ENCODE measurements around the gene UBASH3B.

UBASH3B gene

DNA sequence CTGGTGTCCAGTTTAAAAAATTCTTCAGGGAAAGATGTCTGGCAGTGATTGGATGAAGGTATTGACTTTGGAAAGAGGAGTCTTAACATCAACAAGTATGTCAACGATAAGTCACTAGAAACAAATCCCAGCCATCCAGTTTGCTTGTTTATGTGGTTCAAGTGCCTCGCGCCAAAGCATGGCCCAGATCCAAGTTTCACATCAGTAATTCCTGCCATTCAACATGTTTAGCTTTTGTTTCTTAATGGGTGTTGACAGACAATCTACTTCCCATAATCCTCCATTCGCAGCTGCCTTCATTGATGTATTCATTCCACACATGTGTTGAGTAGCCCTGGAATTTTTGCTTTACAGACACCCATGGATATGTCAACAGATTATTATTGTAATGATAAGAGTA is 77.8 kb downstream of the UBASH3B start:
- DNase-seq = no peak

DNA sequence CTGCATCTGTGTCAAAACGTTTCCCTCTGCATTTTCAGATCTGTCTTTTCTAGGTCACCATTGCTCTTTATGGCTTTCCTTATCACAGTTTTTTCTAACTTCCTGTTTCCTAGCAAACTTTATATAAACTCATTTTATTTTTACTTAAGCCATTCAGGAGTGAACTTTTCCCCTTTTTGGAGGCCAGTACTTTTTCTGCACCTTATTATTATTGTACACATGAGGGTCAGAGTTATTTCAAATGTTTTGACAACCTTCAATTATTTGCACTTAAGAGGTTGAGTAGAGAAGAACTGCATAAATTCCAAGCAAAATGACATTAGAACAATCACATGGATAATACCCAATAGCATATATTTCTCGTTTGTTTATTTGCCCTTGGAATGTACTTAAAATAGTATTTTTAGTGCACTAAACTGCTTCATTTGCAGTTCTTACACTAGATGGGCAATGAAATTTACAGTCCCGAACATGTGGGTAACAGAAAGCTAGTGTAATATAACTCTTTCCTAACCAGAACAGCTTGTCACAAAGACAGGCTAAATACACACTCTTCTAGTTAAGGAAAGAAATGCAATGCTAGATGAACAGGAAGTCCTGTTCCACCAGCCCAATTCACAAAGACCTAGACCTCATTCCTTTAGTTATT is 79.5 kb downstream of the UBASH3B start:
- DNase-seq = no peak

DNA sequence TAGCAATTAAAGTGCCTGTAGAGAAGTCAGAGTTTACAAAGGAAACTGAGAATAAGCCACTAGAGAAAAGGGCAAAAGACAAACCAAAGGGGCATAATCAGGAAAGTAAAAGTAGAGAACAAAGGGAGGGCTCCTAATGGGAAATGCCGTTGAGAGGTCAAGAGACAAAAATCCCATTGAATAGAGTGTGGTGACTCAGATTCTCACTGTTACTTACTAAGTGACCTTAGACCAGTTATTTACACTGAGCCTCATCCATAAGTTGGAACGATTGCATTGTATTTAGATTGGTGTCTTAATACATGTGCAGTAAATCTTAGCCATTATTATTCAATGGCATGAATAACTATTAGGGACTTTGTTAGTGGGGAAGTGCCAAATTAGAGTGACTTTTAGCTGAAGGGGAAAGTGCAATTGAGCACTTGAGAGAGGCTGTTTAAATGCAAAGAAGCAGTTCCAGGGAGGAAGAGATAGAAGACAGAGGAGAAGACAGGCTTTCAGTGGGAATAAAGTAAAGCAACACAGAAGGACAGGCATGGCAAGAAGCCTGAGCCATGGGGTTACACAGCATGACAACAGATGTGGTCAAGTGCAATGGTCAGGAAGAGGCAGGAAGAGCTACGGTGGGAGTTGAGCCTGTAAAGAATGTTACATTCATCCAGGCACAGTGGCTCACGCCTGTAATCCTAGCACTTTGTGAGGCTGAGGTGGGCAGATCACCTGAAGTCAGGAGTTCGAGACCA is 82.6 kb downstream of the UBASH3B start:
- DNase-seq = no peak

DNA sequence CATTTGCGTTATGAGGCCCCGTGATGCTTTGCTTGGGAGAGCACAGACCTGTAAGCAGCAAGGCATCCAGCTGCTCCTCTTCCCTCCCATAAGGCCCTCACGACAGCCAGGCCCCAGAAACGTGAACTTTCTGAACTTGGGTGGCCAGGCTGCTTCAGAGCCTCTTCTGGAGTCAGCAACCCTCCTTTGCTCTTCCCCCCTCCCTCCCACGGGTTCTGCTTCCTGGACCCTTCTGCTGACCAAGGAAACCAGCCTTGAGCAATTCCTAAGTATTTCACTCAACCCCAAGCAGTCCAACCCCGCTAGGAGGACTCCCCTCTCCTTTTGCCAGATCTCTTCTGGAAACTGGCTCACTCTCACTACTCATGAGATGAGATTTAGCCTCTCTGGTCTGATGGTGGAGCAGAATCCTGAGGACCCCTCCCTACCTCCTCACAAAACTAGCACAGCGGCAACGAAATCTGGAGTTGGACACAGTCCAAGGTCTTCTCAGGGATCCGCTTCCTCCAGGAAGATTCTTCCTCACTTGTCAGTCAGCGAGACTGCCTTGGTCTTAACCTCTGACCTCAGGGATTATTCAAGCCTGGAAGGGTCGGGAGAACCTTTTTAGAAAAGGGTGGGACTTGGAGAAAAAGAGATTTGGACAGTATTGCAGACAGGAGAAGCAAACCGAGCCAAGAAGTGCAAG is 86.2 kb downstream of the UBASH3B start:
- DNase-seq = no peak

DNA sequence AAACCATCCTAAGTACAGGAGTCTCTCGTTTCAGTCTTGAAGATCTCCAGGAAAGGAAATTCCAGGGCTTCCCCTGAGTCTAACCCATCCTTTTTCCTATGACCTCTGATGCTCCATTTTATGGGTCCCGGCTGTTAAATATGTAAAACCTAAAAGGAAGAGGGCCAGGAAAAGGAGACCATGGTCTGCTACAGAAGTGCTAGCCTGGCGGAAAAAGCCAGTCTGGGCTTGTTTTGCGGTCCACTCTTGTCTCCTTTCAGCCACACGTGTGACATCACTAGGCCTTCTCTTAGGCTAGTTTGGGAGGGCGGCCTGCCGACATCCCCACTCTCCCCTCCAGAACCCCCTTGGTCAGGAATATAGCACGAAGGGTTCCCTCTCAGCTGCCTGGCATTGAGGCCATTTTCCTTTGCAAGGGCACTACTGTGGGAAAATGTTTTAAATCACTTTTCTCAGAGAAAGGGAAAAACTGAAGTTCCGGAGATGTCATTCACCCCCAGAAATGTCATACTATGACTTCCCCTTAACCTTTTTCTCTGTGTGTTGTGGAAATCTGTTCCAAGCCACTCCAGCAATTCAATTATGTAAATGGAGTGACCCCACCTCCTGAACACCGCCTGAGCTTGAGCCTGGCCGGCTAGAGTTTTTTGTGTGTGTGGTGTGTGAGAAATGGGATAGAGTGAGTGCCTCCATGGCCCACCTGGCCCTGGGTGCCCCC is 86.9 kb downstream of the UBASH3B start:
- DNase-seq = no peak

DNA sequence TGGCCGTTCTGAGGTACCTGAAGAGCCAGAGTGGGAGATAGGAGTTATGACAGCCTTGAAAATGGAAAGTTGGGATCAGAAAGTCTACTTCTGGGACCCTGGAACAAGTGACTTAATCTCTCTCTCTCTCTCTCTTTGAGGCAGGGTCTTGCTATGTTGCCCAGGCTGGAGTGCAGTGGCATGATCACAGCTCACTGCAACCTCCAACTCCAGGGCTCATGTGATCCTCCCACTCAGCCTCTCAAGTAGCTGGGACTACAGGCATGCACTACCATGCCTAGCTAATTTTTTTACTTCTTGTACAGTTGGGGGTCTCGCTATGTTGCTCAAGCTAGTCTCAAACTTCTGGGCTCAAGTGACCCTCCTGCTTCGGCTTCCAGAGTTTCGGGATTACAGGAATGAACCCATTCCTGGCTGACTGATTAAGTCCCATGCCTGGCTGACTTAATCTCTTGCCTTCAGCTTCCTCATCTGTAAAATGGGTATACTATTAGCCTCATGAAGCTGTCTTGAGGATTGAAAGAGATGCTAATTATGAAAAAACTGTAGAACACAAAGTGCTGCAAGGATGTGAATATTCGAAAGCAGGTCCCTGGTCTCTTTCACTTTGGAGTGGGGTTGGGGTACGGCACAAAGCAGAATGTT is 87.7 kb downstream of the UBASH3B start:
- no peak for DNase-seq

DNA sequence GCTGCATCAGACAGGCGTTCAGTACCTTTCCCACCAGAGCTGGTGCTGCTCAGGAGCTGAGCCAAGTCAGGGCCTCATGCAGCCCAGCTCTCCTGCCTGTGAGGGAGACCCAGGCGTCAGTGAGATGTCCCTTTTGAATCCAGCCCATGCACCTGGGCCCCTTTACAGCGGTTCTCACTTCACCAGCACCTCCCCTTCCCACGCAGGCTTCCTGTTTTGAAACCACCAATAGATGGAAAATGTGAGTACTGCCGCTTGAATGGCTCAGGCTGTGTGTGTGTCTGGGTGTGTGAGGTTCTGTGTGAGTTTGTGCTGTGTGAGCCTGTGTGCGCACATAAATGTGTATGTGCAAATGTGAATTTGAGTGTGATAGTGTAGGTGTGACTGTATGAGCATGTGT is 88.4 kb downstream of the UBASH3B start:
- no peak for DNase-seq

DNA sequence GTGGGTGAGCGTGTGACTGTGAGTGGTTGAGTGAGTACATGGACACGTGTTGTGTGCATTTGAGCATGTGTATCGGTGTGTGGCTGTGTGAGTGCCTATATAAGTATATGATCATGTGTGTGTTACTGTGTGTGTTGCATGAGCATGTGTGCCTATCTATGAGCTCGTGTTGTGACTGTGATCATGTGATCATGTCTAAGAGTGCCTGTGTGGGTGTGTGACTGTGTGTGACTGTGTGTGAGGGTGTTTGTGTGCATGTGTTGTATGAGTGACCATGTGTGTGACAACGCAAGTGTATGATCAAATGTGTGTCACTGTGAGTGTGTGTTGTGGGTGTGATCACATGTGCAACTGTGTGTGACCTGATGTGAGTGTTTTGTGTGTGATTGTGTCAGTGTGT is 88.8 kb downstream of the UBASH3B start:
- DNase-seq = no peak

DNA sequence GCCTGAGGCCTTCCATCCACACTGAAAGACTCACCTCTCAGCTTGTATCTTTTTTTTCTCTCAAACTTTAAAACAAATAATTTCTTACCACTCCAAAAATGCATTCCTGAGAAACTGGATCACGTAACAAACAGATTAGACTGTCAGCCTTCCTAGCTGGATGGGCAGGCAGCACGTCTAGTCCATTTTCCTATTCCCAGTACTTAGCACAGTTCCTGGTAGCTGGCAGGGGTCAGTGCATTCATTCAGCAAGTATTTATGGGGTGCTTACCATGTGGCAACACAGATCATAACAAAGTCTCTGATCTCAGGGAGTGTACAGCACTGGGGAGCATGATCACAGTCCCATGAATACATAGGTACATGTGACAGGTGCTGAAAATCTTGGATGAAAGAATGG is 89.6 kb downstream of the UBASH3B start:
- DNase-seq = no peak

DNA sequence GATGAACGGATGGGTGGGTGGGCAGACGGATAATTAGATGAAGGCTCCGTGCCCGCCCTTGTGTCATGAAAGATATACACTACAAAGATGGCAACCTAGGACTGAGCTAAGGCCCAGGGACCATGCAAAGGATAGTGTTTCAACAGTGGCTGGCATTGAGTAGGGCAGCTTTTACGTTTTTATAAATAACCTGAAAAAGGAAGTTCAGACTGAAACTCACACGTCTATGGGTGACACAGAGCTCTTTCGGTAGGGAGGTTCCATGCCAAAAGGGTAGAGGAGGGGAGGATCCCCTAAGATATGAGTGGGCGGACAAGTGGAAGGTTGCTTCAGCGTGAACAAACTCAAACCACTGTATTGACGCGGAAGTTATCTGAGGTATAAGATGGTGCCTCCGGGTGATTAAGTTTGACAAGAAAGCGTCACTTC is 90.5 kb downstream of the UBASH3B start:
- DNase-seq = no peak

DNA sequence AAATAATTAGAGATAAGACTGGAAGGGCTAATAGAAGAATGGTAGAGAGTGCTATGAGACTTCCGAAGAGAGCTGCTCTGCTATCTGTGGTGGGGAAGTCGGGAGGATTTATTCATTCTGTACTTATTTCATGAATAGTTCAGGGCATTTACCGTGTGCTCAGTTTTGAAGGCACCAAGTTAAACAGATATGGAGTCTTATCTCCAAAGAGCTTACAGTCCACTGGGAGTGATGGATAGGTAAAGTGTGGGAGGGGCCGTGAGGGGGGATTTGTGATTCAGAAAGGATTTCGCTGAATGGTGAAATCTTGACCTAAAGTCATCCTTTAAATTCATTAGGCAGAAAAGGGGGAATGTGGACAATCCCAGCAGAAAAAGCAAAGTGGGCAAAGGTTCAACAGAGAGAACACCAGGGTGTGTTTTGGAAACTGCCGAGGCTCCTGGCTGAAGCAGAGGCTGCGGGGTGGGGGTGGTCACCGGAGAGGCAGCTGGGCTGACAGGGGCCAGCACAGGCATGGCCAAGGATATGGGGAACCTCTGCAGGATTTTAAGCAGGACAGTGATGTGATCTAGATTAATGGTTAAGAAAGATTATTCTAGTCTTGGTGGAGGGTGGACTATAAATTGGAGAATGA is 91.2 kb downstream of the UBASH3B start:
- DNase-seq = no peak

DNA sequence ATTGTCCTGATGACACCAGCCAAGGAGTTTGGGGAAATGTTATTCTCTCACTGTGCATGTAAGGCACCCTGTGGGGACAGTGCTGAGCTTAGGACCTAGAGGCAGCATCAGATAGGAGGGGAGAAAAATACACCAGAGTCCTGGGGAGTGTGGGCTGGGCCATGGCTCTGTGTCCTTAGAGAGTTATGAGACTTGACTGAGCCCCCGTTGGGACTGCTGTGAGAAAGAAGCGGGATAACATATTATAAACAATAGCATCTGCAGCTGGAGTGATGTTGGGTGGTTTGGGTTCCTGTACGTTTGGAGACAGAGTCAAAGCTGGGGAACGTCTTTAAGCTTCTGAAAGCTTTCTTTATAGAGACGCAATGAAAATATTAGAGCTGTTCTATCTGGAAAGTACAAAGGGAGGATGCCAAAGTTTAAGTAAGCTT is 91.8 kb downstream of the UBASH3B start:
- no peak for DNase-seq

DNA sequence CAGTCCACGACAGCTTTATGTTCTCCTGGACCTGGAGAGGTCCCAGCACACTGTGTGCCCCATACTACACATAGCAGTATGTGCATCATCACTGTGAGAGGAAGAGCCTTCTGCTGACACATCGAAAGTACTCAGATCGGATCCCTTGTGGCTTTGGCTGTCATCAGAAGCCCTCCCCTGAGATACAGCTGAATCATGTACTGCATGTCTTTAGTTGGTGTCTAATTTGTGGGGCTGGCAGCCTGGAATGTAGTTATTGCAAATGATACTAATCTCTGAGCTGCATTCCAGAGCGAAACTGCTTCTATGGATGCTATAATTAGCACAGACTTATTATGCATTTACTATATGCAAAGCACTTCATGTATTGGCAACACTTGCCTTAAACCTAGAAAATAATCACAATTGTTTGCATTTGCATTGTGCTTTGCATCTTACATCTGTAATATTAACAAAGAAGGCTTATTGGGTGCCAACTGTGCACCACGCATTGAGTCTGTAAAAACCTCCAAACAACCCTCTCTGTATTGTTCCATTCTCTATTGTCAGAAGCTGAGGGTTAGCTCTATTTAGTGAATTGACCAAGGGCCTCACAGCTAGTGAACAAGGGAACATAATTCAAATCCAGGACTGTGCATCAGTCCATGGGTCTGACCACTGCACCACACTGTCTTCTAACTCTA is 93.6 kb downstream of the UBASH3B start:
- DNase-seq = no peak

DNA sequence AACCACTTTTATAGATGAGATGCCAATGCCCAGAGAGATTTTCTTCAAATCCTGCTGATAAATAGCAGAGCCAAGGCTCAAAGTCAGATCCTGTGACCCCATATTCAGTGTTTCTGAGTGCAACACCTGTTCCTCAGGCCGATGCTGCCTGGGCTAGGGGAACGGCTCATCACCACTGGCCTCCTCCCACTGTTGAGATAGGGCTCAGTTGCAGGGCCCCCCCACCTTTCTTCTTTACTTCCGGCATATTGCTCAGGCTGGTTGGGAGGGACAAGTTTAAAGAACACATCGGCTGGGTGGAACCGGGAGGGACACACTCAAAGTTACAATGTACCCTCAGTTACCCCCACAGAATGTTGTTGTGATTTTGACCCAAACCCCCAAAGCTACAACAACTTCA is 94.5 kb downstream of the UBASH3B start:
- DNase-seq = no peak

DNA sequence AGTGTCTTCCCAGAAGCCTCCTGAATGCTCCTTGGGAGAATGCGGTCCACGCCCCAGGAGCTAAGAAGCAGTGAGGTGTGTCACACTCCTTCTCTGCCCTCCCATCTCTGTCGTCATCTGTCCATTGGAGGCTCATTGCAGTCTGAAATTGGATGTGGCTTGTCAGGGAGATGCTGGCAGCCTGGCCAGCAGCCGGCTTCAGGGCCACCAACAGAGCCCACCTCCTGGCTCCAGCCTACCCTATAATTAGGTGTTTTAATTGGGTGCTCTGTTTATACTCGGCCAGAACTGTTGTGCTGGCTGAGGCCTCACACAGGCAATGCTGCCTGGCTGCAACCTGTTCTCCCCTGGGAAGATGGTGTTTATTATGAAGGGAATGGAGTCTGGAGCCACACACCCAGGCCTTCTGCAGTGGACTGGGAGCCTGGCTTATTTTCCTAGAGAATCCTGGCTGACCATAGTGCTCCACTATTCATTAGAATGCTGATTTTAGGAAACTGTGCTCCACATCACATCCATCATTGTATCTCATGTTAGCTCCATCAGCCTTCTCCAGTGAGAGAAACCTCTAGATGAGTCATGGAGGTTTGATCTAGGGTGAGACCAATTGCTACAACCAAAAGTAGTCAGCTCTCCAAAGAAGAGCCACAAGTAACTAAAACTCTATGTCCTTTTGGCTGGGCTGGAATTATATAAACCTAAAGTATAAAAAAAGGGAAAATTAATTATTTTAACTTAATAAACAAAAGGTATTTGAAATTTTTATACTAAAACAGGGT is 96.0 kb downstream of the UBASH3B start:
- DNase-seq = no peak

DNA sequence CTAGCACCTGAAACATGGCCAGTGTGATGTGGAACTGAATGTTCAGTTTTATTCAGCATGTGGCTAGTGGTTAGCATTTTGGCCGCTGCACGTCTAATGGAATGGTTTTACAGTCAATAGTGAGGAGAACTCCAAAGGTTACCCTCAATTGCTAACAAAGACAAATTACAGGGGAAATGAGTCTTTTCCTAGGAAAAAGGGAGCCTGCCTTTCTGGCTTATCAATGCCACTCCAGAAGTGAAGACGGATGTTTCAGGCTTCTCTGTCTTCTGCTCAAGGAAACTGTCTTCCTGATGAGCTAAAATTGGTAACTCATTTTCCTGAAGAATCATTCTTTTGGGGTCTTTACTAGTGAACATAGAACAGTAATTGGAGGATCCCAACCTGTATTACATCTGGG is 98.5 kb downstream of the UBASH3B start:
- no peak for DNase-seq

DNA sequence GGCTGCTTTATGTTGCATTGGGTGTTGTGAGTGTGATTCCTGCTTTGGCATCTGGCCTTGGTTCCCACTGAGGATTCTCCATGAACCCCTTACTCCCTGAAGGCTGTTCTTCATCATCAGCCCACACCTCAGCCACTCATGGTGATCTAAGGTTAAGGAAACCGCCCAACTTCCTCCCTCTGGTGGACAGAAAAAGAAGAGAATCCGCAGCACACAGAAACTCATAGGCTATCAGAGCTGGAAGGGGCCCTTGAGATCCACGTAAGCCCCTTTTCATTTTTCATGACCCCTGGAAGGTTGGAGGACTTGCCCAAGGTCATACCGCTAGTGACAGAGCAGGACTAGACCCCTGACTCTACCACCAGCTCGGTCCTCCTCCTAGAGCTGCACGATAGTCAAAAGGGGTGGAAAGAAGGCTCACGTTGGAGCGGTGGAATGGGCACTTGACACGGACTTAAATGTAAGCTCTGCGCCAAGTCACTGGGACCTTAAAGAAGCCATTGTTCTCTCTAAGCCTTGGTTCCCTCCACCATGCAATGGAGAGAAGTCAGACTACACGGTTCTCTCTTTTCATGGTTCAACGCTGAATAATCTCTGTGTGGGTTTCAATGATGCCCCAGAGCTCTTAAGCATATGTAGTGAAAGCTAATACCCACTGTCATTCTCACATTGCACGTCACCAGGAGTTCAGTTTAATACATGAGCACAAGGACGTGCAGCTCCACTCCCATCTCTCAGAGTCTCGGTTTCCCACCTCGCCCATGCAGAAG is 99.2 kb downstream of the UBASH3B start:
- peak in 1 of 2 experiments; percentile 46 for DNase-seq

DNA sequence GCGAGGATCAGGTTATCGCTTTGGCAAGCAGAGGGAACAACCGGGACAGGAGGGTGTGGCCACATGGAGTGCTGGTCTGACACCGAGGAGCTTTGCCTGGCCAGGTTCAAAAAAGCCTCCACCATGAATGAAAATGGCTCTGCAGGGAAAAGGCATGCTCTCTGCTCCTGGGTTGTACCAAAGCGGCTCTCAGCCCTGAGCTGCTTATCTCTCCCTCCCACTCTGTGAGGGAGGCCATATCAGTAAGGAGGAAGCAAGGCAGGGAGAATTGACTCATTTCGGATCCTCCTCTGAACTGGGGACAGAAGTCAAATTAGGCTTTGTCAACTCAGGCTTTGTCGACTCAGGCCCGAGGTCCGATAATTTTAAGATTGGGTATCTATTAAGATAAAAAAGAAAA is 99.9 kb downstream of the UBASH3B start:
- no peak for DNase-seq

DNA sequence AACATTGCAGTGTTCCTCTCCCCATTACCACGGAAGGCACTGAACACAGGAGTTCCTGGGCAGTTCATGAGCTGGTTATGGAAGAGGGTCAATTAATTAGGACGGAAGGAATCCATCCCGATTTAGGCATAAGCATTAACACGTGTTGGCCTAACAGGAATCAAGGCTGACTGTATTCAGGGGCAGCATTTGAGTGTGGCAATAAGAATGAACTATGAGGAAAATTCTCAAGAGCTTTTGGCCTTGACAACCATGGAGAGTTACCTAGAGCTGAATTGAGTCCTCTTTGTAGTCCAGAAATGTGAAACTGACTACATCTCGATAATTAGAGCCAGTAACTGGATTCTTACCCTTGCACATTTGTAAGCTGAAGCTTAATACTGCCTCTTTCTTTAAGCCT is 100.4 kb downstream of the UBASH3B start:
- DNase-seq = no peak

DNA sequence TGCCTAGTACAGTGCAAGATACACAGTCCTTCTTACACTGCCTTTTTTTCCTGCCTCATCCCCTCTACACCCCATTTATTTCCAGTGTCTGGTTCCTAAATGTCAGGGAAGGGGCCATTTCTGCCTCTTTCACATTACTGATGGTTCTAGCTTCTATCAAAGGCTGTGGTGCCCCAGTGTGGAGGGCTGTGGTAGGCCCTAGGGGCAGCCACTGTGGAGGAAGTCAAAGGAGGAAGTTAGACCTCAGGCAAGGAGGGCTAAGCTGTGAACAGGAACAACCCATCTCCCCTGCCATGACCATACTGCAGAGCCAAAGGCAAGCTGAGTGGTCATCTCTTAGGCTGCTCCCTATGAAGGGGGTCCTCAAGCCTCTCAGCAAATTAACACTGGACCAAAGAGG is 100.9 kb downstream of the UBASH3B start:
- DNase-seq = no peak
